Stimulated activated naive CD4-positive, alpha-beta T cell (primary cell): ENCODE data around the gene ZAR1.

Experiments
- DNase-seq, 6 experiments: peaks; one replicate each; lab custom pipeline; 2025; lab: John Stamatoyannopoulos, UW

The ZAR1 gene

DNA sequence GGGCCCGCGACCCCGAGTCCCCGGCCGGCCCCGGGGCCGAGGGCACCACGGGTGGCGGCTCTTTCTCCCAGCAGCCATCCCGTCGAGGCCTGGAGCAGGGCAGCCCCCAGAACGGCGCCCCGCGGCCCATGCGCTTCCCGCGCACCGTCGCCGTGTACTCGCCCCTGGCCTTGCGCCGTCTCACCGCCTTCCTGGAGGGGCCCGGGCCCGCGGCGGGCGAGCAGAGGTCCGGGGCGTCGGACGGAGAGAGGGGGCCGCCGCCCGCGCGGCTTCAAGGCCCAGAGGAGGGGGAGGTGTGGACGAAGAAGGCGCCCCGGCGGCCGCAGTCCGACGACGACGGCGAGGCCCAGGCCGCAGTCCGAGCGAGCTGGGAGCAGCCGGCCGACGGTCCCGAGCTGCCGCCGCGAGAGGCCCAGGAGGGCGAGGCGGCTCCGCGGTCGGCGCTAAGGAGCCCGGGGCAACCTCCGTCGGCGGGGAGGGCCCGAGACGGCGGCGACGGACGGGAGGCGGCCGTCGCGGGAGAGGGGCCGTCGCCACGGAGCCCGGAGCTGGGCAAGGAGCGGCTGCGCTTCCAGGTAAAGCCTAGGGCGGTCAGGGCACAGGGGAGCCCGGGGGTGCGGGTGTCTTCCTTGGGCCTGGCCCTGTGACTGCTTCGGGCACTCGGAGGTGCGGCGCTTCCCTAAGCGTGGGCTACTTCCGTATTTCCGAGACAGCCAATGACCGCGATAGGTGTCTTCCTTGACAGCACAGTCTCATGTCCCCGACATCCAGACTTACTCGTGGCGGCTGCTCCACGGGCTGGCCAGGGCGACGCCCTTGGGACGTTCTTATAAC is 845 bp downstream of the ZAR1 start:
- no peak for DNase-seq

DNA sequence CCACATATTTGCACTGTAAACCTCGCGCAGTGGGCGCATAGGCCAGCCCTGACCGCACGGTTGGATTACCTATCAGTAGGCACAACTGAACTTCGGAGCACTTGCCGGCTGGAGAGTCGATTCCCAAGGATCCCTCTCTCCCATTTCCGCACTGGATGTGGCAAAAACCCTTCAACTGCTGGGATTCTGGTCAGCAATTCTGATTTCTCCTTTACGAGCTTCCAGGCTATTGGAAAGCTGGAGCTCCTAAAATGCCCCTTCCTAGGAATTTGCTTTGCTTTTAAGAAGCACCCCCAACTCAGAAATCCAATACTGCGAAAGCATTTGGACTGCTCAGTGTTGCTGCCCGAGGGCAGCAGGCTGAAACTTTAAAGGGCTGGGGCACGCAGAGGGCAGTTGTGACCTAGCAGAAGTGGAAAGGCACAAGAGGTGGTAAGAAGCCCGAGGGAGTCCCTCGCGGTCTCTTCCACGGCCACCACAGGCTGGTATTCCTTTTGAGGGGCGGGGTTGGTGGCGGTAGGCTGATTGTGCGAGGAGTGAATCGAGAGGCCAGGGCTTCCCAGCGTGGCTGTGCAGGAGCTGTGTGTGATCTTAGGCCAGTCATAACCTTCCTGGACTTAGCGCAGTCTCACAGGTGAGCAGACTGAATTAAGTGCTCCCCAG is 1.6 kb downstream of the ZAR1 start:
- no peak for DNase-seq

DNA sequence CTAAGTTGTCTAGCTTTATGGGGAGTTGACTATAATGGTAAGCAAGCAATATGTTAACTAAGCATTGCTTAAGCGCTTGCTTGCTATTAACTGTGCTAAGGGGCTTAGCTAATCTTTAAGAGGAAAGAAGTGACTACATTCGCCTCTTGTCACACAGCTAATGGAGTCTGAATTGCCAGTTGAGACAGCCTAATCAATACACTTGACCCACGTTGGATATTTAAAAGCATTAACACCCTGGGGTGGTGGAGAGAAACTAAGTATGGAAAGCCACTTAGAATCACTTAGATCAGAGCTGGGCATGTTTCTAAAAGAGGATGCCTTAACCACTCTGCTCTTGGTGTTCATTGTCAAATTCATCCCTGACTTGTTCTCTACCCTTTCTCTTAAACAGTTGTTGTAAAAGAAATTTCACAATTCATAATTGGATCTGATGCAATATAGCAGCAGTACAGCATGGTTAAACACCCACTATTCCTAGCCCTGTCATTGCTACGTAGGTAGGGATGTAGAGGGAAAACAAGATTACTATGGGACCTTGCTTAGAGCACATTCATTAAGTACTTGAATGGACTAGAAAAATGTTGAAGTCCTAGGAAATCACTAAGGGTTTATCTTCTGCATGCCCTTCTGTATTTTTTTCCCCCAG is 3.5 kb downstream of the ZAR1 start:
- no peak for DNase-seq

DNA sequence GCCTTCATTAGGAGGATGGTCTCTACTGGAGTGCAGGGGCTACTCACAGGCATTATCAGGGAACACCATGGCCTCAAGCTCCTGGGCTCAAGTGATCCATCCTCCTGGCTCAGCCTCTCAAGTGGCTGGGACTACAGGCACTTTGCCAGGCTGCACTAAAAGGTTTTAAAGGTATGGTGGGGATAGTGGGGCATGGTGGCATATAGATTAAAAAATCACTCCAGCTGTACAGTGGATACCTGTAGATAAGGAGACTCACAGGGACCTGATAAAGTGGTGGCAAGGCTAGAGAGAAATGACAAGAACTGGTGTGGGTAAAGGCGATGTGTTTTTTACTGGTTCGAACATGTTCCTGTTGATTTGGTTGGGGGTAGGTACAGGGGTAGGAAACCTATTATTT is 5.9 kb downstream of the ZAR1 start:
- DNase-seq: no peak

GRCh38 chr4:48498895-48499294 is 8.8 kb downstream of the ZAR1 start:
- DNase-seq: no peak

DNA sequence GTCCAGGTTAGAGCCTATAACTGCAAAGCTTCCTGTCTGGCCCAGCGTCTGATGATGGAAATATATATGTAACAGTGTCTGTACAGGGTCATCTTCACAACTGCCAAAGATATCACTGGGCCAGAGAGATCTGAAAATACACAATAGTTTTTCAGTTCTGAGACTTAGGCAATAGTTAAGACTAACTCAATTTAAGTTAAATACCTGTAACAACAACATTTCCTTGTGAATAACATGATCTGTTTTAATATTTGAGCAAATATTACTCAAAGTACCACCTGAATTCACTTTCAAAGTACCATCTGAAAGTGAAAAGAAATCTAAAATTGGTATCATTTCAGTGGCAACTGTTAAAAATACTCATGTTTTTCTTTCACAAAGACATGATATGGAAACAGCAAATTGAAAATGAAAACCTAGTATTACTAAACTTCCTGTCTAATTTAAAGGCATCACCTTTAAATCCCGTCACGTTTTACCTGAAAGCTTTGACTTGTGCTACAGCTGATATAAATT is 9.6 kb downstream of the ZAR1 start:
- DNase-seq: no peak

DNA sequence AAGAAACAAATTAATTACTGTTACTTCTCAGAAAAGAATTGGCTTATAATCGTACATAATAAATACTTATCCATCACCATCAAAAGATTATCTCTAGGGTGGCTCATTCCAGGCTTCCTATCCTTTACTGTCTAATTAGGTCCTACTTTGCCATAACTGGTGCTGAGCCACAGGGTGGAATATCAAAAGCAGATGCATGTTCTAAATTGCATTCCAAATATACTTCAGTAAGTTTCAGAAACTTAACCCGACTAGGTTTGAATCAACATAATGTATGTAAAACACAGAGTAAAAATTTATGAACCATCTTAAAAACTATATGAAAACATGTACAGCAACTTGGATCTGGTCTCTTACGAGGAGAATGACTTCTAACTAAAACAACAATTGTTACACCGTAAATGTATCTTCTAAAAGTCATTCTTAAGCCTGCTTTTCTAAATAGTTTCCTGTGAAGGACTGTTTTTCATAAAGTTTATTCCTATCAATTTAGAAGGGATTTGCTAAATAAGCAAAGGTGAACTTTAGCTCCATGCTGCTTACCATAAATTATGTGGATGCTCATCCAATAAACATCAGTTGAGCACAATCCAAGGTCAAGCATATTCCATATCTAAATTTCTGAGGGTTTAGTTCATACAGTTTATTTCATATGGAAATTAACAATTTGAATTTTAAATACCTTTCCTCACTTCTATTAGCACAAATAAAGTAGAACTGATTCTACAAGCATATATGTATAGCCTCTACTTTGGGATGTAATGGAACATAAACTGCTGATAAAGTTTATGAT is 13.4 kb downstream of the ZAR1 start:
- DNase-seq: no peak

DNA sequence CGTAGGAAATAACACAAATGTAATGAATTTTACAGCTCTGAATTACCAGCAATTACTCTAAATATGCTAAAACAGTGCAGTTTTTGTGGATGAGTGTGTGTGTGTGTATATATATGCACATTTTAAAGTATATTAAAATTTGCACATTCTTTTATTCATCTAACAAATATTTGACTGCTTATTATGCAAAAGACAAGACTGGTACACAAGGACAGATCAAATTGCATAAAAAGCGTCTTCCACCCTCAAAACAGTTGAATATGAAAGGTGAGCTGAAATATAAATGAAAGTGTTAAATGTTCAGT is 13.9 kb downstream of the ZAR1 start:
- no peak for DNase-seq

- no peak for DNase-seq
Measured at GRCh38 chr4:48504352-48504751, 14.3 kb downstream of the ZAR1 start.

DNA sequence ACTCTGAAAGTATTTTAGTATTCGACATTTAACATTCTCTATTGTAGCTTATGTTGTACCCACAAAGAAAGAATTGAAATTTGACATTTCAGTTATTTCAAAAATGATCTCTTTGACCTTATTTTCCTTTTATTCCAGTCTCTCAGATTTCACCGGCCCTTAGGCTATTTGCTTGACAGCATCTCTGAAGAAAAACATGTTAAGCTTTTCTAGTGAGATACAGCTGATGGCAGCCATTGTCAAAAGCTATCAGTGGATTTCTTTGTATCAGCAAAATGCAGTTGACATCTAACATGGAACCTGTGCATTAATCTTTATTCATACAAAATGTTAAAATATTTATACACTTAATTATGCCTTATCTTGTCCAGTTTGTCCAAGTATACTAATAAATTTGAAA is 16.7 kb downstream of the ZAR1 start:
- DNase-seq: no peak

- no peak for DNase-seq
Measured at GRCh38 chr4:48509543-48509942, 19.5 kb downstream of the ZAR1 start.

DNA sequence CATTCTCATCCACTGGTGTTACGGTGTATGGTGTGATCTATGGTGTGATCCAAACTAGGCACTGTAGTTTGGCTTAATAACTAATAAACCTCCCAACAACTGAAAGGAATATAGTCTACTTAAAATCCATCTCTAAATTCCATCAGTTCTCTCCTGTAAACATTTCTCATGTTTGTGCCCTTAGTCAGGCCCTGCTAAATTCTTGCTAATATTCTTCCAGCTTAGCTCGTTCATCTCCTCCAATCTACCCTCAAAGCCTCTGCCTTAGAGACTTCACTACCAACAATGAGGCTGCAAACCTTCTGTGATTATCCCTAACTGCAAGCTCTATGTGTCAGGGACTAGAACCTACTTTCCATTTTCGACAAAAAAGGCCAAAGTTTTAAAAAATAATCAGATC is 28.1 kb downstream of the ZAR1 start:
- DNase-seq: no peak

DNA sequence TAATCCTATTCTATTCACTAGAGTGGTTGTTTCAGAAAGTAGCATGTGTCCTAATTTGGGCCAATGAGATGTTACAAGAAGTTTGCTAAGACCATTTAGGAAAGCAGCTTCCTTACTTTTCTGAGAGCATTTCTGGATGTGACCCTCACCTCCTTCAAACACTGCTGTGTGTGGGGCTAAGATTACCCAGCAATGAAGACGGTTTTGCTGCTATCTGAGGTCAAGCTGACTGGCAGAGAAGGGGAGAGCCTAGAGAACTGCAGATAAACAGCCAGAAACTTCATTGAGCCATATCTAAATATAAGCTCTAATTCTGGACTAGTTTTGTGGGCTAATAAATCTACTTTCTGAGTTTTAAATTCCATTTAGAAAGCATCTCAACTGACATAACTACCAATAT is 36.4 kb downstream of the ZAR1 start:
- no peak for DNase-seq

DNA sequence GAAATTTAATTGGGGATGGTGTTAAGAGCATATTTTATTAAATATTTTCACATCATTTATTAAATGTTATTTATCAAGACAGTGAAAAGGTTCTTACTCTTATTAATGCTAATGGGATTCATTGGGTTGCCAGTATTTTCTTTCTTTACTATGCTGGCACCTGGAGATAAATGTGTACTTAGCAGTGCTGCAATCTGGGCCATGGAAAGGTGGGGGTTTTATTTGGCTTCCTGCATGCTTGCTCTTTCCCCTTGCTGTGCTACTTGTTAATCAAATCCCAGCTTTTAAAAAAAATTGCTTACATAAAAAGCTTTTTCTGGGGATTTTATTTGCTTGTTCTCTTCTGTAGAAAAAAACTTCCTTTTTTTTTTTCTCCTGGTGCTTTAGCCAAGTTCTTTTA is 48.3 kb downstream of the ZAR1 start:
- DNase-seq: no peak

- no peak for DNase-seq
Measured at GRCh38 chr4:48539597-48539996, 49.5 kb downstream of the ZAR1 start.

DNA sequence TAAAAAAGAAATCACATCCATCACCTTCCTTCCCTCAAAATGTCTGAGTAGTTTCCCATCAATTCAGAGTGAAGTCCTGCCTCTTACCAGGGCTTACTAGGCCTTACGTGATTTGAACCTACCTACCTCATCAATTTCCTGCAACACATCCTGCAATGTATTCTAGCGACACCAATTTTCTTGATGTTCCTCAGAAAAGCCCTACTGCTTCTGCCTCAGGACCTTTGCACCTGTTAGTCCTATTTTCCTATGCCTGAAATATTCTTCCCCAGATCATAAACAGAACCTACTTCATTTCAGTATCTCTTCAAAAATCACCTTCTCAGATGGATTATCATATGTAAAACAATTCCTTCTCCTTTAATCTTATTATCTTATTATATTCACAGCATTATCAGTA is 52.8 kb downstream of the ZAR1 start:
- DNase-seq: no peak

DNA sequence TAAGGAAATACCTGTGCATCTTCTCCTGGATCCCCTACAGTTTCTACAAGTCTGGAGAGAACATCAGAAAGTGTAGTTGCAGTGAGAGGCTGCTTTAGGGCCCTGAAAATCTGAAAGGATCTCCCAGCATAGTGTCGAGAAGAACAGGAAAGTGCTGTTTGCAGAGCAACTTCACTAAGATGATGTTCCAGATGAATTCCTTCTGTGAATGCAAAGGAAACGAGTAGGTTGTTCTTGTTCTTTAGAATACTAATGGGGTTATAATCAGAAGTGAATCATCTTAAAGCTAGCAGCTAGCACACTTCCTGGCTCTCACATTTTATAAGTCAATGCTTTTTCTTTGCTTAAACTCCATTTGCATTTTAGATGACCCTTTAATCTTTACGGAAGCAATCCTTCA is 53.7 kb downstream of the ZAR1 start:
- no peak for DNase-seq
